ENCODE results near the gene CHD3. TPM values are rescaled to one million over a fixed set of nuclear protein-coding genes. Genes with fewer than 3 reads are reported as not detected.

Gene CHD3
- total RNA-seq, 1 experiment from 2014 or later: 84.6 TPM

- Histone ChIP-seq H3K9me3 (ENCODE audit: control insufficient read depth, insufficient read depth, low read depth, low read length) (no peaks in the 10 kb centered on the region), H3K4me3 (ENCODE audit: low read depth in 2 of 2, low read length in 2 of 2) (no peak overlapping the region), H3K27me3 (ENCODE audit: control insufficient read depth, insufficient read depth, low read length) (no peaks in the 10 kb centered on the region), H3K27ac (ENCODE audit: low read length) (no peak overlapping the region), H3K4me1 (ENCODE audit: control insufficient read depth, insufficient read depth, low read length) (peaks cover 8% of the 10 kb centered on the region; the same call in 1 of the 2 replicates), H3K36me3 (ENCODE audit: control insufficient read depth, insufficient read depth, low read length) (no peaks in the 10 kb centered on the region; the same call in 1 of the 2 replicates)
- no peak for ATAC-seq
- POLR2A ChIA-PET: no interaction called here
- in situ Hi-C loops (cut with HindIII; ENCODE audit: low pct_unique_long_range_greater_than_20kb, low sequenced_read_pairs): no loop called here
- no TSS peak for BruUV-seq (replicated peaks)
- CTCF ChIA-PET: no interaction called here
- intact Hi-C loops (cut with micrococcal nuclease; ENCODE audit: unreplicated experiment): no loop called here
- DNase-seq (ENCODE audit: low read depth, low spot score): no peak
- TF ChIP-seq REST (IDR thresholded peaks at IDR 0.05; ENCODE audit: insufficient read depth in 1 of 2, low read depth in 2 of 2, low read length in 1 of 2) (no peak), TCF7L2 (IDR thresholded peaks at IDR 0.05; ENCODE audit: low read depth, low read length) (no peak), POLR2AphosphoS5 (IDR thresholded peaks at IDR 0.05; ENCODE audit: low read depth, low read length) (no peak), CTCF (IDR thresholded peaks at IDR 0.05) (no peak), SIN3A (IDR thresholded peaks at IDR 0.05; ENCODE audit: borderline replicate concordance, insufficient read depth, low read depth, low read length) (no peak)
Observed at GRCh38 chr17:7848131-7848579, 40.4 kb upstream of the CHD3 start.

- Histone ChIP-seq H3K4me3 (ENCODE audit: low read depth in 2 of 2, low read length in 2 of 2) (no peak overlapping the region), H3K9me3 (ENCODE audit: control insufficient read depth, insufficient read depth, low read depth, low read length) (no peaks in the 10 kb centered on the region), H3K27me3 (ENCODE audit: control insufficient read depth, insufficient read depth, low read length) (no peaks in the 10 kb centered on the region), H3K36me3 (ENCODE audit: control insufficient read depth, insufficient read depth, low read length) (no peaks in the 10 kb centered on the region; the same call in 1 of the 2 replicates), H3K27ac (ENCODE audit: low read length) (no peak overlapping the region), H3K4me1 (ENCODE audit: control insufficient read depth, insufficient read depth, low read length) (peaks cover 8% of the 10 kb centered on the region; the same call in 1 of the 2 replicates)
- TF ChIP-seq SIN3A (IDR thresholded peaks at IDR 0.05; ENCODE audit: borderline replicate concordance, insufficient read depth, low read depth, low read length) (no peak), CTCF (IDR thresholded peaks at IDR 0.05) (no peak), TCF7L2 (IDR thresholded peaks at IDR 0.05; ENCODE audit: low read depth, low read length) (no peak), REST (IDR thresholded peaks at IDR 0.05; ENCODE audit: insufficient read depth in 1 of 2, low read depth in 2 of 2, low read length in 1 of 2) (no peak), POLR2AphosphoS5 (IDR thresholded peaks at IDR 0.05; ENCODE audit: low read depth, low read length) (no peak)
- no TSS peak for BruUV-seq (replicated peaks)
- CTCF ChIA-PET: no interaction called here
- no peak for ATAC-seq
- in situ Hi-C loops (cut with HindIII; ENCODE audit: low pct_unique_long_range_greater_than_20kb, low sequenced_read_pairs): no loop called here
- intact Hi-C loops (cut with micrococcal nuclease; ENCODE audit: unreplicated experiment): no loop called here
- DNase-seq (ENCODE audit: low read depth, low spot score): no peak
- POLR2A ChIA-PET: no interaction called here
Observed at GRCh38 chr17:7848739-7849129, 39.9 kb upstream of the CHD3 start.
